ENCODE measurements around the gene CGB1.

CGB1 gene

GRCh38 chr19:49022116-49022515 lies 14.6 kb downstream of the CGB1 start:
- Histone ChIP-seq H3K4me1 (ENCODE audit: control insufficient read depth, low read length) (peaks cover 45% of the 10 kb centered on the region), H3K27ac (ENCODE audit: low read depth, low read length) (no peak overlapping the region), H3K9me3 (ENCODE audit: control insufficient read depth, insufficient read depth, low read length) (no peaks in the 10 kb centered on the region), H4K20me1 (ENCODE audit: control insufficient read depth, insufficient read depth, low read depth, low read length) (no peaks in the 10 kb centered on the region), H3K79me2 (ENCODE audit: control insufficient read depth, low read length) (no peaks in the 10 kb centered on the region), H3K36me3 (ENCODE audit: control insufficient read depth, low read length) (no peaks in the 10 kb centered on the region), H3F3A (ENCODE audit: control insufficient read depth, insufficient read depth) (peaks cover 3% of the 10 kb centered on the region; the same call in 1 of the 2 replicates), H3K9me2 (replicated peaks; ENCODE audit: control insufficient read depth, low read length) (no peaks in the 10 kb centered on the region), H3K27me3 (ENCODE audit: control insufficient read depth, low read length) (peaks cover 14% of the 10 kb centered on the region), H3K4me2 (ENCODE audit: low read length) (no peak overlapping the region), H3K4me3 (ENCODE audit: low read length) (no peak overlapping the region)
- no peak for TF ChIP-seq EZH2phosphoT487 (IDR thresholded peaks at IDR 0.05; ENCODE audit: borderline replicate concordance, low read length)
- TF ChIP-seq, protein P1, sequence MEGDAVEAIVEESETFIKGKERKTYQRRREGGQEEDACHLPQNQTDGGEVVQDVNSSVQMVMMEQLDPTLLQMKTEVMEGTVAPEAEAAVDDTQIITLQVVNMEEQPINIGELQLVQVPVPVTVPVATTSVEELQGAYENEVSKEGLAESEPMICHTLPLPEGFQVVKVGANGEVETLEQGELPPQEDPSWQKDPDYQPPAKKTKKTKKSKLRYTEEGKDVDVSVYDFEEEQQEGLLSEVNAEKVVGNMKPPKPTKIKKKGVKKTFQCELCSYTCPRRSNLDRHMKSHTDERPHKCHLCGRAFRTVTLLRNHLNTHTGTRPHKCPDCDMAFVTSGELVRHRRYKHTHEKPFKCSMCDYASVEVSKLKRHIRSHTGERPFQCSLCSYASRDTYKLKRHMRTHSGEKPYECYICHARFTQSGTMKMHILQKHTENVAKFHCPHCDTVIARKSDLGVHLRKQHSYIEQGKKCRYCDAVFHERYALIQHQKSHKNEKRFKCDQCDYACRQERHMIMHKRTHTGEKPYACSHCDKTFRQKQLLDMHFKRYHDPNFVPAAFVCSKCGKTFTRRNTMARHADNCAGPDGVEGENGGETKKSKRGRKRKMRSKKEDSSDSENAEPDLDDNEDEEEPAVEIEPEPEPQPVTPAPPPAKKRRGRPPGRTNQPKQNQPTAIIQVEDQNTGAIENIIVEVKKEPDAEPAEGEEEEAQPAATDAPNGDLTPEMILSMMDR (IDR thresholded peaks at IDR 0.05; ENCODE audit: low read depth, low read length, poor library complexity, severe bottlenecking), result no peak

GRCh38 chr19:49020931-49021895 lies 15.5 kb downstream of the CGB1 start:
- Histone ChIP-seq H3K9me3 (ENCODE audit: control insufficient read depth, insufficient read depth, low read length) (no peaks in the 10 kb centered on the region), H3K36me3 (ENCODE audit: control insufficient read depth, low read length) (peaks cover 2% of the 10 kb centered on the region; the same call in 1 of the 2 replicates), H3K79me2 (ENCODE audit: control insufficient read depth, low read length) (no peaks in the 10 kb centered on the region), H3F3A (ENCODE audit: control insufficient read depth, insufficient read depth) (peaks cover 3% of the 10 kb centered on the region; the same call in 1 of the 2 replicates), H4K20me1 (ENCODE audit: control insufficient read depth, insufficient read depth, low read depth, low read length) (no peaks in the 10 kb centered on the region), H3K4me2 (ENCODE audit: low read length) (peak overlapping the region; percentile 62), H3K27me3 (ENCODE audit: control insufficient read depth, low read length) (peaks cover 14% of the 10 kb centered on the region), H3K27ac (ENCODE audit: low read depth, low read length) (no peak overlapping the region), H3K9me2 (replicated peaks; ENCODE audit: control insufficient read depth, low read length) (no peaks in the 10 kb centered on the region), H3K4me1 (ENCODE audit: control insufficient read depth, low read length) (peaks cover 45% of the 10 kb centered on the region), H3K4me3 (ENCODE audit: low read length) (peak overlapping the region; percentile 39)
- no peak for TF ChIP-seq EZH2phosphoT487 (IDR thresholded peaks at IDR 0.05; ENCODE audit: borderline replicate concordance, low read length)
- TF ChIP-seq, protein P1 (IDR thresholded peaks at IDR 0.05; ENCODE audit: low read depth, low read length, poor library complexity, severe bottlenecking), result no peak

GRCh38 chr19:49020342-49020741 lies 16.4 kb downstream of the CGB1 start:
- Histone ChIP-seq H3K4me2 (ENCODE audit: low read length) (peak overlapping the region; percentile 62), H3K4me1 (ENCODE audit: control insufficient read depth, low read length) (peaks cover 45% of the 10 kb centered on the region), H3F3A (ENCODE audit: control insufficient read depth, insufficient read depth) (peaks cover 3% of the 10 kb centered on the region; the same call in 1 of the 2 replicates), H3K79me2 (ENCODE audit: control insufficient read depth, low read length) (no peaks in the 10 kb centered on the region), H4K20me1 (ENCODE audit: control insufficient read depth, insufficient read depth, low read depth, low read length) (no peaks in the 10 kb centered on the region), H3K27me3 (ENCODE audit: control insufficient read depth, low read length) (peaks cover 14% of the 10 kb centered on the region), H3K27ac (ENCODE audit: low read depth, low read length) (no peak overlapping the region), H3K9me2 (replicated peaks; ENCODE audit: control insufficient read depth, low read length) (no peaks in the 10 kb centered on the region), H3K4me3 (ENCODE audit: low read length) (peak overlapping the region; percentile 39; the same call in 1 of the 2 replicates), H3K36me3 (ENCODE audit: control insufficient read depth, low read length) (peaks cover 9% of the 10 kb centered on the region), H3K9me3 (ENCODE audit: control insufficient read depth, insufficient read depth, low read length) (no peaks in the 10 kb centered on the region)
- TF ChIP-seq, protein P1 (IDR thresholded peaks at IDR 0.05; ENCODE audit: low read depth, low read length, poor library complexity, severe bottlenecking), result no peak
- no peak for TF ChIP-seq EZH2phosphoT487 (IDR thresholded peaks at IDR 0.05; ENCODE audit: borderline replicate concordance, low read length)

Measured in DOHH2 (cell line).